NOMO-1 (cell line): ENCODE data around the gene FIGNL1.

ENCODE experiments used
- DNase-seq, 2 experiments: peaks; one replicate each; lab custom pipeline; 2025; ENCODE audit not compliant: unreplicated experiment in 2 of 2; lab: John Stamatoyannopoulos, UW

Gene FIGNL1

GRCh38 chr7:50400114-50400513 is 50.0 kb downstream of the FIGNL1 start:
- no peak for DNase-seq

- DNase-seq = no peak
Observed at GRCh38 chr7:50399635-50400034, 50.5 kb downstream of the FIGNL1 start.

GRCh38 chr7:50399206-50399605 is 50.9 kb downstream of the FIGNL1 start:
- DNase-seq = no peak

- DNase-seq = no peak
Observed at GRCh38 chr7:50397971-50398324, 52.2 kb downstream of the FIGNL1 start.

- DNase-seq = no peak
Observed at GRCh38 chr7:50397320-50397970, 52.7 kb downstream of the FIGNL1 start.

- no peak for DNase-seq
Observed at GRCh38 chr7:50396856-50397255, 53.3 kb downstream of the FIGNL1 start.

GRCh38 chr7:50394315-50394714 is 55.8 kb downstream of the FIGNL1 start:
- no peak for DNase-seq
